HG03025 (cell line): ENCODE measurements around the gene MIER3.
A peak's percentile ranks its signal among the peaks of the same experiment; 100 is the strongest.

Experiments
- ATAC-seq: cut with Tn5 transposase; IDR thresholded peaks from one replicate; pipeline ENCODE4 v1.9.1; 2021; ENCODE audit warnings: mild to moderate bottlenecking, moderate library complexity; ENCODE audit not compliant: unreplicated experiment, low FRiP score

The MIER3 gene

GRCh38 chr5:56962286-56962685, 10.4 kb upstream of the MIER3 start:
- ATAC-seq, result no peak

- no peak for ATAC-seq
Observed at GRCh38 chr5:56961746-56962145, 9.8 kb upstream of the MIER3 start.

- no peak for ATAC-seq
Observed at GRCh38 chr5:56959326-56959725, 7.4 kb upstream of the MIER3 start.

- no peak for ATAC-seq
Observed at GRCh38 chr5:56958595-56958994, 6.7 kb upstream of the MIER3 start.

DNA sequence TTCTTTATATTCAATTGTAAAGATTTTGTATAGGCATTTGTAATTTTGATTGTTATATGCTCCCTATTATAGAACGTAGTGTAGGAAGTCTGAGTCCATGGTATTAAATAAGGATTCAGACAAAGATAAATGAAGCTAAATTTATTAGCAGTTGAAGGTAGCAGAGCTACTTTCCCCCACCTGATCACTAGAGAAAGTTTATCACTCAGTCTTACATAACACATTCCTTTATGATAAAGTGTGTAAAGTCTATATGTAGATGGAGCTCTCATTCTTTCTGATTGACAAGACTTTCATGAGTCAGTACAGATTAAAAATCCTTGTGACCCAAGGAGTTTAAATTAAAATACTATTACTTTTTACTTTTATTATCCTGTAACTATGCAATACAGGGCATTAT, 2.3 kb upstream of the MIER3 start:
- ATAC-seq, result no peak

GRCh38 chr5:56951126-56951945, 587 bp downstream of the MIER3 start:
- peak; percentile 40 for ATAC-seq

DNA sequence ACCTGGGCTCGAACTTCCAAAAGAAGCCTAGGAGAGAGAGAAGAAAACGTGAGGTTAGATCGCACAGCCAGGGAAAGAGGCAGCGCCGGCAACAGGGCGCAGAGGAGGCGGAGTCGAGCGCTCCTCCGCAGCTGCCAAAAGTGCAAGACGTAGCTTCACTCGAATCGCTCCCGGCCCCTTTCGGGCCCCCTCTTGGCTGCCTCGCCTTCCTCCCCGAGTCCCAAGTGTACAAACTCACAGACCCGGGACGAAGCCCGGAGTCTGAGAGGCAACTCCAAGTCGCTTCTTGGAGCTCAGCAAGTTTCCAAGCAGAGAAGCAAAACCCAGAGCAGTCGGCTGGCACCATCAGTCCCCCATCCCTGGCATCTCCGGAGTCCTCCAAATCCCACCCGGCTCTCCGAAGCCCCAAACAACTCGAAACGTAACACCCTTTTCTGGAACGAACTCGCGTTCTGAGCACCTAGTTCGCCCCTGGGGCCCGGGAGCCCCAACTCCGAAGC, 1.2 kb downstream of the MIER3 start:
- no peak for ATAC-seq

DNA sequence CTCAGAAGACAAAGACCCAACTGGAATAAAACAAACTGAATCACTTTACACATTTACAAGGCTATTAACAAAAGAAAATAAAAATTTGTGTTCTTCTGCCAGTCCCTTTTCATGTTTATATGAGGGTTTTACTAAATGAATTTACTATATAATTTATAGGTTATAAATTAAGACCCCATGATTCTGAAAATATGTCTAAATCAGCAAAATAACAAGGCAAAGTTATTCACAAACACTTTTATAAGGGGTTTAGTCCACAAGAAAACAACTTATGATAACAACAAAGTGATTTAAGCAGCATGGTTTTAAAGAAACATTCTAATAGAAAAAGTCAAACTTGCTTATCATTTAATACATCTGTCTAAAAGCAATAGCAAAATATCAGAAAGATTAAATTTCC, 4.9 kb downstream of the MIER3 start:
- ATAC-seq, result no peak

DNA sequence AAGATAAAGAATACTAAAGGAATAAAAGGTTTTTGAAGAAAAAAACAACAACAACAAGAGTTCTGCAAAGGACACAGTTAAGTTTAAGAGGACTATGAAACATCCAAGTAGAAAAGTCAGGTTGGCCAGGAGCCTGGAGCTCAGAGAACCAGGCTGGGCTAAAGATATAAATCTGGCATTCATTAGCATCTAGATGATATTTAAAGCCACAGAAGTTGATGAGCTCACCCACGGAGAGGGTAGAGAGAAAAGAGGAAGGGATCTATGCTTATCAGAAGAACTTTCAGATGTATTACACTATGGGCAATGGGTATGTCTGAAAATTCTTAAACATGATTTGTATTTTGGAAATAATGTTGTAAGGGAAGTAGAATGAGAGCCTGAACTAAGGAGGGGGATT, 9.9 kb downstream of the MIER3 start:
- no peak for ATAC-seq

GRCh38 chr5:56938858-56939257, 13.1 kb downstream of the MIER3 start:
- ATAC-seq, result no peak

- no peak for ATAC-seq
Observed at GRCh38 chr5:56934325-56934724, 17.6 kb downstream of the MIER3 start.

- no peak for ATAC-seq
Observed at GRCh38 chr5:56922922-56923321, 29.0 kb downstream of the MIER3 start.

DNA sequence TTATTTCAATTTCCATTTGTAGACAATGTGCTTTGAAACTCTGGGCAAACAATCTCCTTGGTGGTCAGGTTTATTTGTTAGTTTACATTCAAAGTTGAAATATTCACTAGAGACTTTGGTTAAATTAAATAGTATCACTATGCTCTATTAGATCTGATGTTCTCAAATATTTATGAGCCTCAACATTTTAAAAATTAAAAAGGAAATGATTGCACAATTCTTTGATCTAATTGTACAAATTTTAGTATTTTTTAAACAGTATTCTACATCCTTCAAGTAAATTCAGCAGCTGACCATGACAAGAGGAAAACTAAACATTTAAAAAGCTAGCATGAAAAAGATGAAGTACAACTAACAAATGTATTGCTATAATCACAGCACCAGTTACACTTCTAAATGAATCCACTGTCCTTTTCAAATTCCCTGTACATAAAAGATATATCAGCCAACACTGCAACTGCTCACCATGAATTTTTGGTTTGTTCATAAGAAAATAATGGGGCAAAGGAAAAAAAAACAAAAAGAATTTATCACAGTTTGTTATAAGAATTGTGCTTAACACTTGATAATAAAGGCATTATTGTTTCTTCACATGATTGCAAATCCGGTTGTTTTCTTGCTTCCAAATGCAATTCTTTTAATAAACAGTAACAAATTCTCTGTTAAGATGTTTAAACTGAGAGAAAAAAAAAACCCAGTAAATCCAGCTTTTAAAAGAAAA, 31.8 kb downstream of the MIER3 start:
- ATAC-seq, result no peak

GRCh38 chr5:56918054-56918453, 33.9 kb downstream of the MIER3 start:
- ATAC-seq, result no peak

DNA sequence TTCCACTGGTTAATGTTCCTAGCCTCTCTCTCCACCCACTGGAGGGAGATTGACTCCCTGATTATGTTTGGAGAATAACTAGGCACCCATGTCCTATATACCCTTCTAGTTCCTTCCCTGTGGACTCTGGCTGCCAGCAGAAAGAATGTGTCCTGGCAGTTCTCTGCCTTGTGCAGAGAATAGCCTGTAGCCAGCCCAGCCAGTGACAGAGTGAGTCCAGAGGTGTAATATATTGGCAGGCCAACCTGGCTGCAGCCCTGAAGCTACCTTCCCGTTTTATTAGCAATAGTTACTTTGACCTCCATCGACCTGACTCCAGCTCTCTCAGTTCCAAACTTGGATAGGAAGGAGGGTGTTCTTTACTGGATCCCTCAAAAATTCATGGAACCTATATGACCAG, 34.4 kb downstream of the MIER3 start:
- no peak for ATAC-seq

GRCh38 chr5:56914678-56915077, 37.2 kb downstream of the MIER3 start:
- ATAC-seq, result no peak

DNA sequence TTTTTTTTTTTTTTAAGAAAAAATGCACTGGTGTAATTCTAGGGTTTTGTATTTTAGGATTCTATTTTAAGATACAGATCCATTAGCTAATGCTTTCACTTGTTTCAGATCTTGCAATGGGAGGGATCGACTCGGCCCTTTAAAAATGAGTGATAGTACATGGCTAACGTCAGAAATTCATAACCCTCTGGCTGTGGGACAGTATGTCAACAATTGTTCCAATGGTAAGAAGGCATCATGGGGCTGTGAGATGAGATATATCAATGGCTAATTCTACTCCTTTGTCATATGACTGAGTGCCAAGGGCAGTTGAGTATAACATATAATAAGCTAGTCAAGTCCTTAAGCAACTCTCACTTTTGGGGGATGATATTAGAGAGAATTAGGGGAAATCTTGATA, 38.2 kb downstream of the MIER3 start:
- no peak for ATAC-seq

DNA sequence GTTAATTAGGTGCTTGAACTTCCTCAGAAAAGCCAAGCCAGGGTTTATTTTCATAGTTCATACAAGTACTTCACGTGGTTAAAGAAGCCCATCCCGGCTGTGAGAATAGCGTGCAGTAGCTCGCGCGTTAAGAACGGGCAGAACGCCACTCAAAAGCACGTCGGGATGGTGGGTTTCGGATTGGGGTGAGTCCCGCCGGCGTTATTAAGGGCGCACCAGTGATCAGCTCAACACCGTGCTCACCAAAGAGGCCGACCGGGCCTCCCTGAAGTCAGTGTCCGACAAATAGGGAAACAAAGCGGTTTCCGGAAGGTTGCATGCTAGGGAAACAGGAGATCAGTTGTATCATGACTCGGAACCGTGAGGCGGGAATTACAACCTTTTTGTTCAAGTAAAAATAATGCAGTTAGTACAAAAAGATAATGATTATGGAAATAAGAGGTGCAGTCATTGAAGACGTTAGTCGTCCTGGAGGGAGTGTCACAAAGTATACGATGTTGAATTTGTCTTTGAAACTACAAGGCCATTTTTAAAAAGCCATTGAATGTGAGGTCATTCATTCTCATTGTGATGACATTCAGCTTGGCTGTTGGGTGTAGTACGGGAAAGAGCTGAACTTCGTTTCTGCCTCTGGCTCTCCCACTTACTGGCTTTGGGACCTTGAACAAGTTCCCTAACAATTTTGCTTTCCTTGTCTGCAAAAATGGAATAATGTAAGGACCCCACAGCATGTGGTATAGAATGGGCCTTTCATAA, 41.5 kb downstream of the MIER3 start:
- ATAC-seq, result peak; percentile 19

DNA sequence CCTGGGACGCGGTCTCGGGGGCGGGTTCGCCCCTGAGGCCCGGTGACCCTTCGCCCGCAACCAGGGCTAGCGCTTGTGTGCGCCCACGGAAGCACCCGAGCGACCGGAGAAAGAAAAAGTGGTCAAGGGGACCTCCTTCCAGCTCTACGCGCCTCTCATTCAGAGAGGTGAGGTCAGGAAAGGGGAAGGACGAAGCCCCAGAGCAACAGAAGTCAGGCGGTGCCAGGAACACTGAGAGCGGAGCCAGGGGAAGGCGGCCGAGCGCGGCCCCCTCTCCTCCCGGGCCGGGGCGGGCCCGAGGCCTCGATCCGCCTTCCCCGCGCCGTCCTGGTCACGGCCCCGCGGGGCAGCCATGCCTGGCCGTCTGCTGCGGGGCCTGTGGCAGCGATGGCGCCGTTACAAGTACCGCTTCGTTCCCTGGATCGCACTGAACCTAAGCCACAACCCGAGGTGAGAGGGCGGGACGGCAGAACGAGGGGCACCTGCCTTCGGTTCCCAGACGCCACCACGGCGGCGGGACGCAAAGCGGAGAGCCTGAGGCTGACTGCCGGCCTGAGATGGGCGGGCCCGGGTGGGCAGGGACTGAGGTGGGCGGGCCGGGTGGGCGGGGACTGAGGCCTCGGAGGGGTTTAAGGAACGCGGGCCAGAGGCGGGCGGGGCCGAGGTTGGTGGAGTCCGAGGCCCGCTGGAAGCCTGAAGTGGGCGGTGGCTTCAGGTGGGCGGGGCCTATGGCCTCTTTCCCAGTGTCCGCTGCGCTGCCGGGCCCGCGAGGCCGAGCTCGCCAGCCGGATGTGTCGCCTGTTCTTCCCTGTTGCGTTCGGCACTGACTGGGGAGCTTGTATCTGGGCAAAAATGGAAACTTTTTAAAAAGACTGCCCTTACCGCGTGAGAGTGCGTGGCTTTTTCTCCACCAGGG, 42.4 kb downstream of the MIER3 start, which contains the start of gene SETD9:
SETD9 (plus strand) TSS at position 303 of the 916 bp plus-strand sequence; CDS start at position 353, 50 bp downstream.
- ATAC-seq, result peak; percentile 80

DNA sequence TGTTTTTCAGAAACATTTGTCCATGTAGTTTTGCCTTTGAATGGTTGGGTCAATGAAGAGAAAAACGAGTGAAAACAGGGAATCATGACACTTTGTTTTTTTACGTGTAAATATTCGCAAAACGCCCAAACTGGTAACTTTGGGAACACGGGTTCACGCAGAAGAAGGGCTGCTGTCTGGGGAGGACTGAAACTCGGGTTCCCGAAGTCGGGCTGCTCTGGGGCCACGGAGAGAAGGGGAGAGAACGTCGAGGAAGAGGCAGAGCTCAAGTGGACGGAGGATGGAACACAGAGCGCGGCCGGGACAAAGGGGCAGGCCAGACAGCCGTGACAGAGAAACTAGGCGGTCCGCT, 43.0 kb downstream of the MIER3 start:
- ATAC-seq, result peak; percentile 39
